Prostate gland (tissue), 2 donors: ENCODE results near the gene USP50.

Experiments used
- POLR2A ChIP-seq: fragments of 450-650 bp; IDR thresholded peaks from one replicate; pipeline ENCODE4 v1.6.1; 2016; ENCODE audit warnings: antibody characterized with exemption, mild to moderate bottlenecking
- POLR2AphosphoS5 ChIP-seq: sonication (generic); formaldehyde crosslinking; IDR thresholded peaks from one replicate; pipeline ENCODE4 v1.6.1; 2017; ENCODE audit warnings: antibody characterized with exemption
- TF ChIP-seq, protein P1 (sequence below), 4 experiments: fragments of 200-600 bp in 2 of 4; fragments of 450-650 bp in 2 of 4; sonication (generic) in 2 of 4; IDR thresholded peaks; 1 replicate in 3 of 4; 2 replicates in 1 of 4; pipeline ENCODE4 v1.5.1; 2016 to 2019; ENCODE audit warnings: antibody characterized with exemption in 4 of 4, mild to moderate bottlenecking in 2 of 4, moderate library complexity in 2 of 4

DNA sequence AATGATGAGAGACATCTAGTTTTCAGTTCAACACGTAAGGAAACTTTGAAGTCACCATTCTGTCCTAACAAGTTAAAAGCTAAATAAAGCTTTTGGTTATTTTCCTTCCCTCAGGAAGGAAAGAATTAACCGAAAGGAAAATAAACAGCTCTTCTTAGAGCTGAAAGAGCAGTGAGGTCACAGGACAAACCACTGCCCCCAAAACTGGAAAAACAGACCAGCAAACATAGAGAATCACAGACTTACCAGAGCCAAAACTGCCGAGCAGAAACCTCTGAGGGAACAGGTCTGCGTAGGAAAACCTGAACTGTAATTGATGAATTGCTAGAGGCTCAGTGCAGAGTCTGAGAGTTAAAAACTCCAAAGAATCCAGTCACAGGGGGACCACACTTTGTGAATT, 14.7 kb downstream of the USP50 start:
- TF ChIP-seq, protein P1, sequence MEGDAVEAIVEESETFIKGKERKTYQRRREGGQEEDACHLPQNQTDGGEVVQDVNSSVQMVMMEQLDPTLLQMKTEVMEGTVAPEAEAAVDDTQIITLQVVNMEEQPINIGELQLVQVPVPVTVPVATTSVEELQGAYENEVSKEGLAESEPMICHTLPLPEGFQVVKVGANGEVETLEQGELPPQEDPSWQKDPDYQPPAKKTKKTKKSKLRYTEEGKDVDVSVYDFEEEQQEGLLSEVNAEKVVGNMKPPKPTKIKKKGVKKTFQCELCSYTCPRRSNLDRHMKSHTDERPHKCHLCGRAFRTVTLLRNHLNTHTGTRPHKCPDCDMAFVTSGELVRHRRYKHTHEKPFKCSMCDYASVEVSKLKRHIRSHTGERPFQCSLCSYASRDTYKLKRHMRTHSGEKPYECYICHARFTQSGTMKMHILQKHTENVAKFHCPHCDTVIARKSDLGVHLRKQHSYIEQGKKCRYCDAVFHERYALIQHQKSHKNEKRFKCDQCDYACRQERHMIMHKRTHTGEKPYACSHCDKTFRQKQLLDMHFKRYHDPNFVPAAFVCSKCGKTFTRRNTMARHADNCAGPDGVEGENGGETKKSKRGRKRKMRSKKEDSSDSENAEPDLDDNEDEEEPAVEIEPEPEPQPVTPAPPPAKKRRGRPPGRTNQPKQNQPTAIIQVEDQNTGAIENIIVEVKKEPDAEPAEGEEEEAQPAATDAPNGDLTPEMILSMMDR (IDR thresholded peaks at IDR 0.05): no peak
- no peak for TF ChIP-seq POLR2AphosphoS5
- TF ChIP-seq POLR2A: no peak
